Right atrium auricular region (tissue), 2 donors: ENCODE results near the gene VEPH1. TPM values are rescaled to one million over a fixed set of nuclear protein-coding genes. Genes with fewer than 3 reads are reported as not detected.

ENCODE experiments used
- DNase-seq: peaks from one replicate; pipeline ENCODE4 v3.0.0-alpha.2; 2019; ENCODE audit warnings: low spot score
- H3K27ac ChIP-seq, 2 donors: fragments of 200-600 bp; sonication (generic); 1 replicate in 1 of 2; 2 replicates in 1 of 2; pipeline ENCODE4 v1.5.1; 2016 to 2019
- H3K27me3 ChIP-seq, 2 donors: fragments of 200-600 bp; sonication (generic); one replicate each; pipeline versions ENCODE4 v1.5.1 to v1.6.0; 2017 to 2019
- H3K36me3 ChIP-seq: fragments of 200-600 bp; sonication (generic); one replicate; pipeline ENCODE4 v1.5.1; 2016
- H3K4me1 ChIP-seq, 2 donors: fragments of 200-600 bp; sonication (generic); one replicate each; pipeline versions ENCODE4 v1.5.1 to v1.6.0; 2017 to 2019
- H3K4me3 ChIP-seq, 2 donors: fragments of 200-600 bp; sonication (generic); 1 replicate in 1 of 2; 2 replicates in 1 of 2; pipeline ENCODE4 v1.5.1; 2017 to 2019; ENCODE audit warnings: mild to moderate bottlenecking in 1 of 2, moderate library complexity in 1 of 2
- H3K9me3 ChIP-seq, 2 donors: fragments of 200-600 bp; sonication (generic); one replicate each; pipeline ENCODE4 v1.5.1; 2019
- CTCF ChIP-seq, 2 donors: fragments of 200-600 bp; sonication (generic); IDR thresholded peaks; one replicate each; pipeline ENCODE4 v1.5.1; 2019; ENCODE audit warnings: antibody characterized with exemption in 2 of 2
- total RNA-seq, 2 donors: library from RNA; depleted of rRNA; stranded (reverse); fragments of >200 nt; gene quantifications; one replicate each; pipeline ENCODE4 v1.1.0, GENCODE V29; 2016

The VEPH1 gene
- total RNA-seq, 2 donors from 2014 or later = 0.48 to 0.86 TPM

DNA sequence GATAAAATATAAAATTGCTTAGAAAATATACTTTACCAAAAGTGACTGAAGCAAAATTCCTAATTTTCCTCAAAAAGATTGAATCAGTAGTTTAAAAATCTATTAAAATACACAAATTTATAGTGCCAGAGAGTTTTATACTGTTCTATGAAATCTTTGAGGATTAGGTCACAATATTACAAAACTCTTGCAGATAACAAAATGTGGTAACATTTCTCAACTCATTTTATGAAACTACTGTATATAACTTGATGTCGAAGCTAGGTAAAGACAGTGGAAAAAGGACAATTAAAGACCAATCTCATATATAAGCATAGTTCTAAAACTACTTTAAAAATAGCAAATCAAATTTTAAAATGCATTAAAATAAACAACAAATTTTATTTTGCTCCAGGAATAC lies 15.9 kb downstream of the VEPH1 start:
- Histone ChIP-seq H3K4me1 (no peaks in the 10 kb centered on the region), H3K27ac (no peak overlapping the region), H3K4me3 (no peak overlapping the region), H3K27me3 (no peaks in the 10 kb centered on the region), H3K9me3 (no peaks in the 10 kb centered on the region), H3K36me3 (no peaks in the 10 kb centered on the region)
- no peak for TF ChIP-seq CTCF (IDR thresholded peaks at IDR 0.05)
- DNase-seq = no peak

- Histone ChIP-seq H3K36me3 (no peaks in the 10 kb centered on the region), H3K27me3 (no peaks in the 10 kb centered on the region), H3K27ac (no peak overlapping the region), H3K9me3 (no peaks in the 10 kb centered on the region), H3K4me1 (no peaks in the 10 kb centered on the region), H3K4me3 (no peak overlapping the region)
- no peak for TF ChIP-seq CTCF (IDR thresholded peaks at IDR 0.05)
- no peak for DNase-seq
Observed at GRCh38 chr3:157479464-157480243, 23.6 kb downstream of the VEPH1 start.

DNA sequence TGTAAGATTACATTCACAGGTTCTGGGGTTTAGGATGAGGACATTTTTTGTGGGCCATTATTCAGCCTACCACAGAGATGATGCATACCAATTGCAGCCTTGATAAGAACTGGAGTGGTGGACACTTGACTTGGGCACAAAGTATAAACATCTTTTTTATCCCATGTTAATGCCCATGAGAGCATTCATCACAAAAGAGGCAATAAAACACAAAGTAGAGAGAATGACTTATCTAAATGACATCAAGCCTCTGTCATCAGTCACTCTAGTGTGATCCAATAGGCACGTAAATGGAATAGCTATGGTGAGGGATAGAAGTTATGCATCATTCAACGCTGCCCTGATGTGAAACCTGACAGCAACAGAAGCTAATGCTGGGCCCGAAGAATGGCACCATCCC lies 25.8 kb downstream of the VEPH1 start:
- Histone ChIP-seq H3K27ac (no peak overlapping the region), H3K27me3 (no peaks in the 10 kb centered on the region), H3K9me3 (no peaks in the 10 kb centered on the region), H3K36me3 (no peaks in the 10 kb centered on the region), H3K4me3 (no peak overlapping the region), H3K4me1 (no peaks in the 10 kb centered on the region)
- no peak for DNase-seq
- TF ChIP-seq CTCF (IDR thresholded peaks at IDR 0.05) = no peak

DNA sequence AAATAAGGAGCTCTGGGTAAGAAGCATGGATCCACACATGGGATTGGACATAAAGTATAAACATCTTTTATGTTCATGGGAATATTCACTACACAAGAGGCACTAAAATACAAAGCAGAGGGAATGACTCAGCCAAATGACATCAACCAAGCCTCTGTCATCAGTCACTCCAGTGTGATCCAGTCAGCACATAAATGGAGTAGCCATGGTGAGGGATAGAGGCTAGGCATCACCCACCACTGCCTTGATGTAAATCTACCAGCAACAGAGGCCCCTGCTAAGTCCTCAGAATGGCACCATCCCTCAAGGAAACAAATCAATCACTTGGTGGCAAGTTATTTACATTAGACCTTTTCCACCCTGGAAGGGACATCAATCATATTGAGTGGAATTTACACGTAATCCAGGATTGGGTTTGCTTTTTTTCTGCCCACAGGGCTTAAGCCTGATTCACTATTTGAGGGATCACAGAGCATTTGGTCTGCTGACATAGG lies 27.2 kb downstream of the VEPH1 start:
- no peaks in the 10 kb centered on the region for H3K4me1 ChIP-seq
- H3K27ac ChIP-seq = no peak overlapping the region
- no peak for TF ChIP-seq CTCF (IDR thresholded peaks at IDR 0.05)
- no peak overlapping the region for H3K4me3 ChIP-seq
- no peaks in the 10 kb centered on the region for H3K36me3 ChIP-seq
- no peaks in the 10 kb centered on the region for H3K27me3 ChIP-seq
- H3K9me3 ChIP-seq = no peaks in the 10 kb centered on the region
- DNase-seq = no peak

DNA sequence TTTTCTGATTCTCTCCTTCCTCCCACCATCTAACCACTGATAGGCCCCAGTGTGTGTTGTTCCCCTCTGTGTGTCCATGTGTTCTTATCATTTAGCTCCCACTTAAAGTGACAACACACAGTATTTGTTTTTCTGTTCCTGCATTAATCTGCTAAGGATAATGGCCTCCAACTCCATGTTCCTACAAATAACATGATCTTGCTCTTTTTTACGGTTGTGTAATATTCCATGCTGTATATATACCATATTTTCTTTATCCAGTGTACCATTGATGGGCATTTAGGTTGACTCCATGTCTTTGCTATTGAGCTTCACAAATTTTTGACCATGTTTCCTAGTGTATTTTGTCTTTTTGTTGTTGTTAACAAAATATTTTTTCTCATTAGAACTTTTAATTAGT lies 30.6 kb downstream of the VEPH1 start:
- DNase-seq = no peak
- no peak overlapping the region for H3K4me3 ChIP-seq
- H3K27me3 ChIP-seq = no peaks in the 10 kb centered on the region
- no peaks in the 10 kb centered on the region for H3K9me3 ChIP-seq
- no peaks in the 10 kb centered on the region for H3K4me1 ChIP-seq
- H3K36me3 ChIP-seq = no peaks in the 10 kb centered on the region
- no peak for TF ChIP-seq CTCF (IDR thresholded peaks at IDR 0.05)
- no peak overlapping the region for H3K27ac ChIP-seq

- H3K27ac ChIP-seq = no peak overlapping the region
- no peak for TF ChIP-seq CTCF (IDR thresholded peaks at IDR 0.05)
- H3K4me1 ChIP-seq = no peaks in the 10 kb centered on the region
- H3K36me3 ChIP-seq = no peaks in the 10 kb centered on the region
- H3K27me3 ChIP-seq = no peaks in the 10 kb centered on the region
- H3K9me3 ChIP-seq = no peaks in the 10 kb centered on the region
- H3K4me3 ChIP-seq = no peak overlapping the region
- no peak for DNase-seq
Observed at GRCh38 chr3:157471064-157471463, 32.2 kb downstream of the VEPH1 start.
